NCI-H1417 (cell line): ENCODE measurements around the gene ULK4.

ENCODE experiments used
- DNase-seq, 3 experiments: peaks; one replicate each; lab custom pipeline; 2025; lab: John Stamatoyannopoulos, UW

ULK4 gene

DNA sequence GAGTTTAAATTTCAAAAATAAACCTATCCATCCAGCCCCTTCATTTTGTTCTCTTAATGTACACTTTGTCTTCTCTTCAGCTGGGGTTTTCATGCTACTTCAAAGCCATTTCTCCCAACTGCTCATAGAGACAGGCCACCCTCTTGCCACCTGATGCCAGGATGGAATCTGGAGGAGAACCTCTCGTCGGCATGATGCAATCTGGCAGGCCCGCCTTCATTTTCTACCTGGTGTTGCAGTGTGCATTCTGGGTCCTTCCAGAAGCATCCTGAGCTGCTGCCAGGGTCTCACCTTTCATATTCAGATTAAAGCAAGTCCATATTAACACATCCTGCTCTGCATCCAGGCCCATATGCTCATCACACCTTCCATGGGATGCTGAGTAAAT, 701.8 kb downstream of the ULK4 start:
- no peak for DNase-seq

- no peak for DNase-seq
Measured at GRCh38 chr3:41259449-41260062, 702.3 kb downstream of the ULK4 start.

DNA sequence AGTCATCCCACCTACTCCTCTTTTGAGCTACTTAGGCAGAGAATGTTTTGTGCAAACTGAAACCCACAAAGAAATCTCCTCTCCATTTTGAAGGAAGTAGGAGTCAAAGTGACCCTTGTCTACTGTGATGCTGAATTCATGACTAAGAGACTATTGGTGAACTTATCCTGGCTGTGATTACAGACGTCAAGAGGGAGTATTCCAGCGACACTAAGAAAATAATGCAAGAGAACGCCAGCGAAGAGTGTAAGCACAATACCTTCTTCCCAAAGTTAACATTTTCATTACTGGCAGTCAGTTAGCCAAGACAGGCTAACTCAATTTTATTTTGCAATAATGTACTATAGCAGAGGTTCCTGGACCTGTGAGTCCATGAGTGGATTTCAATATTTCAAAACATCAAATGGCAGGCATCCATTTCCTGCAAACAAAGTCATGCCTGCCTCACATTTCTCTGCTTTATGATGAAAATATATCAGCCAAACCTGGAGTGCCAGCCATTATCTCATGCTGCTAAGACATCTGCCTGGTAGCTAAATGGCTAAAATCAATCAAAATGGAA, 703.6 kb downstream of the ULK4 start:
- no peak for DNase-seq

- no peak for DNase-seq
Measured at GRCh38 chr3:41251593-41251992, 710.3 kb downstream of the ULK4 start.

DNA sequence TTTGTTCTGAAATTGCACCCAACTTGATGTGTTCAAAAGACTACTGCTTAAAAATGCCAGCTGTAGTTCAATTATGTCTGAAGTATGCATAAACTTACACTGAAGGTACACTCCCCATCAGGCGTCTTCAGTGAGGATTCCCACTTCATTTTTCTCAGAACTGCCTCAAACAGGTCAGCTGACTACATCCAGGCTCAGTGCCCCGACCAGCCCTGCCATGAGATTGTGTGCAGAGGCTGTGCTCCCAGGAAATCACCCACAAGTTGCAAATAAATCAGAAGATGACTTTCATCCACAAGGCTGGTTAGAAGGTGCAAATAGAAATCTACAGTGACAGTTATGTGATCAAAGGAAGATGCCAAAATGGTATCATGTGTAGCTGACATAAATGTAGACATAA, 711.1 kb downstream of the ULK4 start:
- DNase-seq, result no peak

DNA sequence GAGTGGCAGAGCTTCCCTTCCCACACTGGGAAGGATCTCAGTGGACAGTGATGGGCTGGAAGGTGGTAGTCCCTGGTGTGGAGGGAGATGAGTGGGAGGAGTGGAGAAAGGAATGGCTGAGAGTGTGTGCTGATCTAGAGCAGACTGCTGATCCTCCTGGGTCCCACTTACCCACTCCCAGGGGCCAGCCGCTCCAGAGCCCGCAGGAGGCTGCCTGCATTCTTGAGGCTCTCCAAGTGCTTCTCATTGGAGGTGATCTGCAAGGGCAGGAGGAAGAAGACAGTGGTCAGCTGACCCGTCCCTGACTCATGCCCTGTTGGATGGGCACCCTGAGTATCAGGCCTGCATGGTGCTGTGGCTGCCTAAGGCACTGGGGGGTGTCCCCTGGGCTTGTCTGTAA, 712.6 kb downstream of the ULK4 start:
- DNase-seq, result no peak

- DNase-seq, result no peak
Measured at GRCh38 chr3:41248525-41248924, 713.4 kb downstream of the ULK4 start.

- DNase-seq, result no peak
Measured at GRCh38 chr3:41247055-41248004, 714.6 kb downstream of the ULK4 start.

DNA sequence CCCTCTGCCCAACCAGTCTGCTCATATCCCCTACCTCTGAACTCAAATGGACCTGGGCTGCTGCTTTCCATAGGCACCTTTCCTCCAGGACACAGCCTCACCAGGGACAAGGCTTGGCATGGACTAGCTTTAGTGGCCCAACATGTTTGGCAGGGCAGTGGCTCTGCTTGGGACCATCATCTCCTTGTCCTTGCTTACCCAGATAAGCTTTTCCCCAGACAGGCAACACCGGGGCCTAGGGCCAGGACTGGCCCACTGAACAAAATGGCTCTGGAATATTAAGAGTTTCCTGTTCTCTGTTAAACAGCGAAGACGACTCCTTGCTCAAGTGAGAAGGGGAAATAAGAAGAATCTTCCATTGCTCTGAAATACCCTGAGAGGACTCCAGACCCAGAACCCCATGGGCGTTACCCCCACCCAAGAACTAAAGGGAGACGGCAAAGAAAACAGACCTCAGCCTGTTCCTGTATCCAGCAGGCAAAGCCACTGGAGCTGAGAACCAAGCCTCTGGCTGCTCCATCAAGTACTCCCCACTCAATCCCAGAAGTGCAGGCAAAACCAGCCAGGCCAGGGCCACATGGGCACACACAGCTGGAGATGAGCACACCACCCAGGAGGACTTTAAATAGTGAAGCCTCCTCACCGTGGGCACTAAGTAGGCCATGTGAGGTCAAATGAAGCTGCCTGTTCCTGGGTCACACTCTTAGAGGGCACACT, 717.1 kb downstream of the ULK4 start:
- DNase-seq, result no peak

GRCh38 chr3:41243183-41243582, 718.7 kb downstream of the ULK4 start:
- DNase-seq, result no peak

GRCh38 chr3:41241800-41242571, 719.9 kb downstream of the ULK4 start:
- DNase-seq, result no peak

- no peak for DNase-seq
Measured at GRCh38 chr3:41241161-41241560, 720.7 kb downstream of the ULK4 start.

GRCh38 chr3:41239587-41239986, 722.3 kb downstream of the ULK4 start:
- no peak for DNase-seq

DNA sequence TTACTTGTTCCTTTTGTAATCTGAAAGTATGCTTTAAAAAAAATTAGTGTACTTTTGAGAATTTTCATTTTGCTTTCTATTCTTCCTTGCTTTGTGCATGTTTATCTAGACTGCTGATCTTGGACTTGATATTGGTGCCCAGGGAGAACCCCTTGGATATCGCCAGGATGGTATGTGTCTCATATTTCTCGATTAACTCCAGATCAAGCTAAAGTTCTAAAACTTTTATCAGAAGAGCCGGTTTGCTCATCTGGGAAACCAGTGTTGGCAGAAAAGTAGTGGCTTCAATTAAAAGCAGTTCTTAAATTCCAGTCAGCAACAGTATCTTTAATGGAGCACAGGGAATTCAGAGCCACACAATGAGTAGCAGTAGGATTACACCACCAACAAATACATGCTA, 724.0 kb downstream of the ULK4 start:
- DNase-seq, result no peak

DNA sequence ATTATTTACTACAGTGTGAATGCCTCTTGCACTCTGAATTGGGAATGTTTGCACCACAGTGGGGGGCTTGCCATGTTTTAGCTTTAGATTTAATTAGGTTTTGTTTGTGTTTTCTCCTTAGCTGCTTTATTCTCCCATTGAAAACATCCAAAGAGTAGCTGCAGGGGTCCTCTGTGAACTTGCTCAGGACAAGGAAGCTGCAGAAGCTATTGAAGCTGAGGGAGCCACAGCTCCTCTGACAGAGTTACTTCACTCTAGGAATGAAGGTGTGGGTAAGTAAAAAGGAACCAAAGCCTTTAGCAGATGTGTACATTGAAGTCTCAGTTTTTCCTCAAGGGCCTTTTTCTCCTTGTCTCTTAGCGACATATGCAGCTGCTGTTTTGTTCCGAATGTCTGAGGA, 725.7 kb downstream of the ULK4 start:
- peak in 1 of 3 experiments; percentile 3 for DNase-seq

DNA sequence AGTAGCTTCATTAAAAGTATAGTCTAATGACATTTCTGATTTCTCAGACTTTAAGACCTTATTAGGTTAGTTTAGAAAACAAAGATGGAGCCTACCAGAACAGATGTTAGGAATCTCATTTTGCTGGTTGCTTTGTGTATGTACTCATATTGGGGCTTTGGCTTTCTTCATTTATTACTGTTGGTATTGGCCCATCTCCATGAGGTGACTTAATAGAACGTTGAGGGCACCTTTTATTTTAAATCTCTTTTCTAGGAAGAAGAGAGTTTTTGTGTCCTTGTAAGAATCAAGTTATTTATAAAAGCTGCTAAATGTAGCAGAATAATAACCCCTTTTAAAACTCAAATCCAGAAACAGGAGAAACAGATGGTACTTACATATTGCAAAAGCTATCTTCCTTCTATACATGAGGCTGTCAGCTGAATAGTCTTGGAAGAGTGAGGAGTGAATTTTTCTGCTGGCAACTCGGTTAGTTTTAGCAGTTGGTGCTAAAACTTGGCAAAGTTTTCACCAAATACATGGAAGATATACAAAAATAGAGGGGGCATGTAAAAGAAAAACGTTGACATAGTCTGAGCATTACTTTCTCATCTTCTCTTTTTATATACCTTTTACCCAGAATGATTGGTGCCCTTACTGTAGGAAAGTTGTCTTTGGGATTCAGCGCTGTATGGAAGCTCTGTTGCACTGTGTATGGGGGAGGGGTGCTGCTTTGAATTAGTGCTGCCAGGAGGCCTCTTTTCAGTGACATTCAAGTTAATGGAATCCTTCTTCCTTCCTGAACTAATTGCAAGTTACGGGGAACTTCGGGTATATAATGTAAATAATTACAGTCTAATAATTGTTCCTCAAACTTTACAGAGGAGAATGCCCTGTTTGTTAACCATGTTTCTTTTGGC, 726.8 kb downstream of the ULK4 start:
- peak in 1 of 3 experiments; percentile 2 for DNase-seq

DNA sequence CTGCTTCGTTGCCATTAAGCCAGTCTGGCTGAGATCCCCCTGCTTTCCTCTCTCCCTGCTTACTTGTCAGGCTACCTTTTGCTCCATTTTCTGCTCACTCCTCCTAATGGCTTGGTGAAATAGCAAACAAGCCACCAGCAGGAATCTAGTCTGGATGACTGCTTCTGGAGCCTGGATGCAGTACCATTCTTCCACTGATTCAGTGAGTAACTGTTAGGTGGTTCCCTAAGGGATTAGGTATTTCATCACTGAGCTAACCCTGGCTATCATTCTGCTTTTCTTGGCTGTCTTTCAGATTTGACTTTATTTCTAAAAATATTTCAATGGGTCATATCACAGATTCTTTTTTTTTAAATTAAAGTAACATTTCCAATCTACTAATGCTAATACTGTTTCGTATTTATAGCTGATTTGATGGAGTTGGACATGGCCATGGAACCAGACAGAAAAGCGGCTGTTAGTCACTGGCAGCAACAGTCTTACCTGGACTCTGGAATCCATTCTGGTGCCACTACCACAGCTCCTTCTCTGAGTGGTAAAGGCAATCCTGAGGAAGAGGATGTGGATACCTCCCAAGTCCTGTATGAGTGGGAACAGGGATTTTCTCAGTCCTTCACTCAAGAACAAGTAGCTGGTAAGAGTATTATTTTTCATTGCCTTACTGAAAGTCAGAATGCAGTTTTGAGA, 737.6 kb downstream of the ULK4 start:
- DNase-seq, result no peak

DNA sequence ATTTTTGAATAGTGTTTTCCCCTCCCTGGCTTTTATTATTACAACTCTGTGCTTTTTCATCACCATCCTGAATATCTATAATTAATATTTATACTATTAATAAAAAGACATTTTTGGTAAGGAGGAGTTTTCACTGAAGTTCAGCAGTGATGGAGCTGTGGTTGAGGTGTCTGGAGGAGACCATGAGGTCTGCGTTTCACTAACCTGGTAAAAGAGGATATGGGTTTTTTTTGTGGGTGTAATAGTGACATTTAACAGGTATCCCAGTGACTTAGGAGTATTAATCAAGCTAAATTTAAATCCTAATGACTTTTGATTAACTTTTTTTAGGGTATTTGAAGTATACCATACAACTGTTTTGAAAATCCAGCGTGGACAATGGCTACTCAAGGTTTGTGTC, 738.2 kb downstream of the ULK4 start:
- DNase-seq, result no peak

DNA sequence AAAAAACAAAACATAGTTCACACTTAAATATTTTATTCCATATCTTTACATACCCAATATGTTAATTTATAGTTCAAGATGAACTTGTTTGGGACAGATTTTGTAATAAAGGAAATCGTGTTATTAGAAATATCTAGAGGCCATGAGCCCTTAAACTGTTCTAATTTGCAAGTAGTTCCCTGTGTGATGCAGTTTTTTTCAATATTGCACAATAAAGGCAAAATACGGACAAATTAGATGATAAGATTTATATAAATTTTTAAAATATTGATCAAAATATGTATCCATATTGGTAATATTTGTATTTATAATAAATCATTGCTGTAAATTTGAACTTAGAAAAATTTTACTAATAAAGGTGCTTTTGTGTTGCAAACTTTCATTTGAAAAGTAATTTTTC, 738.8 kb downstream of the ULK4 start:
- no peak for DNase-seq

- no peak for DNase-seq
Measured at GRCh38 chr3:41222501-41222900, 739.4 kb downstream of the ULK4 start.
